Bronchial epithelial cell (primary cell): Measurements from ENCODE around the gene CACTIN. TPM values are rescaled to one million over a fixed set of nuclear protein-coding genes. Genes with fewer than 3 reads are reported as not detected.

Source experiments
- DNase-seq: peaks from one replicate; pipeline ENCODE4 v3.0.0-alpha.2; 2010; ENCODE audit warnings: low read depth
- FAIRE-seq: peaks from 2 replicates; lab custom pipeline; 2011; peaks lifted over from hg19 to GRCh38; lab: Jason Lieb, UNC
- H3K27me3 ChIP-seq: 2 replicates; pipeline ENCODE4 v1.5.1; 2011; ENCODE audit warnings: low read length; ENCODE audit not compliant: control insufficient read depth, insufficient read depth
- H3K36me3 ChIP-seq: 2 replicates; pipeline ENCODE4 v1.5.1; 2011; ENCODE audit warnings: low read length; ENCODE audit not compliant: control insufficient read depth, insufficient read depth
- H3K4me3 ChIP-seq: 2 replicates; pipeline ENCODE4 v1.5.1; 2011; ENCODE audit warnings: mild to moderate bottlenecking, low read depth, low read length, control low read depth
- total RNA-seq: library from RNA; depleted of rRNA; stranded (reverse); fragments of >200 nt; gene quantifications from 2 replicates; pipeline ENCODE4 v1.2.1, GENCODE V29; 2014
- TF ChIP-seq, protein P1 (sequence below): IDR thresholded peaks from 2 replicates; pipeline ENCODE4 v1.5.1; 2011; ENCODE audit warnings: mild to moderate bottlenecking, moderate library complexity, low read length, control low read depth, inconsistent platforms; ENCODE audit not compliant: insufficient read depth, severe bottlenecking

The CACTIN gene
- total RNA-seq, 1 donor from 2014 or later: 30.3 TPM

DNA sequence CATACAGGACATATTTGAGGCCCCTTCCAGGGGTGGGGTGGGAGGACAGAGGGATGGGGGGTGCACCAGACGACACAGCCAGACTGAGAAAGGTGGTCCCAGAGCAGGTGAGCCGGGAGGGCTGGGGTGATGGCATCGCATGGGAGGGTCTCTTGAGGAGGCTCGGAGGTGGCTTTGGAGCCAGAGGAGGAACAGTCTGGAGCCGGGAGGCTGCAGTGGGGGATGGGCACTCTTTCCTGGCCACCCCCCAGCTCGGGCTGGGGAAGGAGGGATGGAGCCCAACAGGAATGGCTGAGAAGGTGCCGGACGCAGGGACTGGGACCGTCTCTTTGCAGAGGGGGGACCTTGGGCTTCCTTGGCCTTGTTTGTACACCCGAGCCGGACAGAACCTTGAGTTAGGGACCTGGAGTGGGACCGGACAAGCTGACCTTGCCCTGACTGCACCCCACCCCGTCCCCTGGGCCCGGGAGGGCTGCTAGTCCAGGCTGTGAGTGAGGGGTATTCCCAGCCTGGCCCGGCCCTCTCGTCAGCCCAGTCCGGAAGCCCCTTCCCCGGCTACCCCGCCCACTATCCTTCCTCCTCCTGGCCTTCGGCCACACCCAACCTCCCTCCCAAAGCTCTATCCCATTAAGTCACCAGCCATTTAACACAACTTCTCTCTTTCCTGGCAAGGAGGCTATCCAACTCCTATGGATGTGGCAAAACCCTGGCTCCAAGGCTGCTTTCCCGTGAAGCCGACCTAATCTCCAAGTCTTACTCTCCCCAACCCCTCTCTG is 19.1 kb downstream of the CACTIN start:
- H3K27me3 ChIP-seq: no peaks in the 10 kb centered on the region
- DNase-seq (no peak), FAIRE-seq (no peak)
- TF ChIP-seq, protein P1, sequence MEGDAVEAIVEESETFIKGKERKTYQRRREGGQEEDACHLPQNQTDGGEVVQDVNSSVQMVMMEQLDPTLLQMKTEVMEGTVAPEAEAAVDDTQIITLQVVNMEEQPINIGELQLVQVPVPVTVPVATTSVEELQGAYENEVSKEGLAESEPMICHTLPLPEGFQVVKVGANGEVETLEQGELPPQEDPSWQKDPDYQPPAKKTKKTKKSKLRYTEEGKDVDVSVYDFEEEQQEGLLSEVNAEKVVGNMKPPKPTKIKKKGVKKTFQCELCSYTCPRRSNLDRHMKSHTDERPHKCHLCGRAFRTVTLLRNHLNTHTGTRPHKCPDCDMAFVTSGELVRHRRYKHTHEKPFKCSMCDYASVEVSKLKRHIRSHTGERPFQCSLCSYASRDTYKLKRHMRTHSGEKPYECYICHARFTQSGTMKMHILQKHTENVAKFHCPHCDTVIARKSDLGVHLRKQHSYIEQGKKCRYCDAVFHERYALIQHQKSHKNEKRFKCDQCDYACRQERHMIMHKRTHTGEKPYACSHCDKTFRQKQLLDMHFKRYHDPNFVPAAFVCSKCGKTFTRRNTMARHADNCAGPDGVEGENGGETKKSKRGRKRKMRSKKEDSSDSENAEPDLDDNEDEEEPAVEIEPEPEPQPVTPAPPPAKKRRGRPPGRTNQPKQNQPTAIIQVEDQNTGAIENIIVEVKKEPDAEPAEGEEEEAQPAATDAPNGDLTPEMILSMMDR: no peak
- H3K36me3 ChIP-seq: peaks cover 10% of the 10 kb centered on the region
- H3K4me3 ChIP-seq: peak overlapping the region; percentile 25

GRCh38 chr19:3606690-3607289 is 19.8 kb downstream of the CACTIN start, which contains the start of gene TBXA2R:
Gene TBXA2R, minus strand, starts transcription at chr19:3606875. Its CDS starts 6,241 bp downstream, at chr19:3600634.
- no peak for FAIRE-seq
- DNase-seq: peak; percentile 18
- TF ChIP-seq, protein P1: no peak

GRCh38 chr19:3606174-3606689 is 20.4 kb downstream of the CACTIN start:
- Histone ChIP-seq H3K27me3 (no peaks in the 10 kb centered on the region), H3K4me3 (peak overlapping the region; percentile 25), H3K36me3 (peaks cover 2% of the 10 kb centered on the region)
- TF ChIP-seq, protein P1: no peak
- DNase-seq: no peak
- FAIRE-seq: no peak

More at GRCh38 chr19:3606690-3607289, 19.8 kb downstream of the CACTIN start, which contains the start of gene TBXA2R:
- no peaks in the 10 kb centered on the region for H3K27me3 ChIP-seq
- peaks cover 6% of the 10 kb centered on the region for H3K36me3 ChIP-seq
- H3K4me3 ChIP-seq: peak within 1 kb of the TSS; percentile 25

DNA sequence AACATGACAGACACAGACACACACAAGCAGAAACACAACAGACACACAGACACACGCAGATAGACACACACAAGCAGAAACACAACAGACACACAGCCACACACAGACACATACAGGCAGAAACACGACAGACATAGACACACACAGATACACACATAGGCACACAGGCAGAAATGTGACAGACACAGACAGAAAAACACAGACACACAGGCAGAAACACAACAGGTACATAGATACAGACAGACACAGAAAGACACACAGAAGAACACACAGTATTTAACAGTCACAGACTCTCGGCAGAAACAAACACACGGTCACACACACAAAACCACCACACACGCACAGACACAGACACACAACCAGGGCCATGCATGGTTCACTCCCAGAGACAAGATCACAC is 20.8 kb downstream of the CACTIN start:
- FAIRE-seq (peak; percentile 50), DNase-seq (no peak)
- Histone ChIP-seq H3K27me3 (no peaks in the 10 kb centered on the region), H3K4me3 (no peak overlapping the region), H3K36me3 (peaks cover 1% of the 10 kb centered on the region)
- TF ChIP-seq, protein P1: no peak

DNA sequence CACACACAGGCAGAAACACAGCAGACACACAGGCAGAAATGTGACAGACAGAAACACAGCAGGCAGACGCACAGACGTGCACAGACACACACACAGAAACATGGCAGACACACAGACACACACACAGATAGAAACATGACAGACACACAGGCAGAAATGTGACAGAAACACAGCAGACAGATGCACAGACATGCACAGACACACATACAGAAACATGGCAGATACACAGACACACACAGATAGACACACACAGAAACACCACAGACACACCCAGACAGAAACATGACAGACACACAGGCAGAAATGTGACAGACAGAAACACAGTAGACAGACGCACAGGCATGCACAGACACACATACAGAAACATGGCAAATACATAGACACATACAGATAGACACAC is 21.2 kb downstream of the CACTIN start:
- Histone ChIP-seq H3K36me3 (no peaks in the 10 kb centered on the region), H3K4me3 (no peak overlapping the region), H3K27me3 (no peaks in the 10 kb centered on the region)
- TF ChIP-seq, protein P1: no peak
- FAIRE-seq (peak; percentile 87), DNase-seq (no peak)
